GM10248 (cell line): ENCODE data around the gene PDE6A.
"Not testable (repeated sequence)": the region's sequence is repeated elsewhere in the genome, so short reads cannot be mapped to it uniquely, and the experiment has no call there.

Source experiments
- CTCF ChIA-PET: fragments of 300-600 bp; sonication (Branson Sonifier 250); formaldehyde crosslinking; extraction: SDS; loops from one replicate; lab custom pipeline; 2021; ENCODE audit warnings: antibody characterized with exemption; lab: Yijun Ruan, JAX
- POLR2A ChIA-PET: fragments of 350-650 bp; sonication (Branson Sonifier 250); formaldehyde crosslinking; extraction: SDS; loops from one replicate; lab custom pipeline; 2020; ENCODE audit warnings: antibody characterized with exemption; lab: Yijun Ruan, JAX
- DNase-seq: peaks from one replicate; pipeline ENCODE4 v3.0.0; 2012; ENCODE audit errors: extremely low spot score
- TF ChIP-seq, protein P1 (sequence below): IDR thresholded peaks from 2 replicates; pipeline ENCODE4 v1.5.1; 2012; ENCODE audit warnings: mild to moderate bottlenecking, low read depth; ENCODE audit errors: extremely low read depth, missing control alignments, control extremely low read depth

PDE6A gene

GRCh38 chr5:149956685-149957084 lies 12.1 kb upstream of the PDE6A start:
- TF ChIP-seq, protein P1, sequence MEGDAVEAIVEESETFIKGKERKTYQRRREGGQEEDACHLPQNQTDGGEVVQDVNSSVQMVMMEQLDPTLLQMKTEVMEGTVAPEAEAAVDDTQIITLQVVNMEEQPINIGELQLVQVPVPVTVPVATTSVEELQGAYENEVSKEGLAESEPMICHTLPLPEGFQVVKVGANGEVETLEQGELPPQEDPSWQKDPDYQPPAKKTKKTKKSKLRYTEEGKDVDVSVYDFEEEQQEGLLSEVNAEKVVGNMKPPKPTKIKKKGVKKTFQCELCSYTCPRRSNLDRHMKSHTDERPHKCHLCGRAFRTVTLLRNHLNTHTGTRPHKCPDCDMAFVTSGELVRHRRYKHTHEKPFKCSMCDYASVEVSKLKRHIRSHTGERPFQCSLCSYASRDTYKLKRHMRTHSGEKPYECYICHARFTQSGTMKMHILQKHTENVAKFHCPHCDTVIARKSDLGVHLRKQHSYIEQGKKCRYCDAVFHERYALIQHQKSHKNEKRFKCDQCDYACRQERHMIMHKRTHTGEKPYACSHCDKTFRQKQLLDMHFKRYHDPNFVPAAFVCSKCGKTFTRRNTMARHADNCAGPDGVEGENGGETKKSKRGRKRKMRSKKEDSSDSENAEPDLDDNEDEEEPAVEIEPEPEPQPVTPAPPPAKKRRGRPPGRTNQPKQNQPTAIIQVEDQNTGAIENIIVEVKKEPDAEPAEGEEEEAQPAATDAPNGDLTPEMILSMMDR: no peak
- ChIA-PET CTCF (interaction anchor here (1.8 to 7.7 kb wide), 3 partner anchors 13 to 35 kb away, joined by 4 to 46 read pairs (median 33); no protein-coding TSS in a partner anchor), POLR2A (no interaction called here)
- DNase-seq: no peak

- ChIA-PET CTCF (no interaction called here), POLR2A (no interaction called here)
- TF ChIP-seq, protein P1: no peak
- DNase-seq: no peak
Measured at GRCh38 chr5:149954798-149955197, 10.2 kb upstream of the PDE6A start.

- ChIA-PET POLR2A (interaction anchor here (0.7 kb wide), 1 partner anchor 612 kb away, joined by 3 read pairs; no protein-coding TSS in a partner anchor), CTCF (no interaction called here)
- no peak for DNase-seq
- TF ChIP-seq, protein P1: no peak
Measured at GRCh38 chr5:149953436-149954121, 9.0 kb upstream of the PDE6A start.

GRCh38 chr5:149951138-149951749 lies 6.7 kb upstream of the PDE6A start:
- DNase-seq: no peak
- TF ChIP-seq, protein P1: no peak
- CTCF ChIA-PET: interaction anchor here (1.5 to 1.8 kb wide), 2 partner anchors 8 to 21 kb away, joined by 5 to 10 read pairs; no protein-coding TSS in a partner anchor
- POLR2A ChIA-PET: no interaction called here

DNA sequence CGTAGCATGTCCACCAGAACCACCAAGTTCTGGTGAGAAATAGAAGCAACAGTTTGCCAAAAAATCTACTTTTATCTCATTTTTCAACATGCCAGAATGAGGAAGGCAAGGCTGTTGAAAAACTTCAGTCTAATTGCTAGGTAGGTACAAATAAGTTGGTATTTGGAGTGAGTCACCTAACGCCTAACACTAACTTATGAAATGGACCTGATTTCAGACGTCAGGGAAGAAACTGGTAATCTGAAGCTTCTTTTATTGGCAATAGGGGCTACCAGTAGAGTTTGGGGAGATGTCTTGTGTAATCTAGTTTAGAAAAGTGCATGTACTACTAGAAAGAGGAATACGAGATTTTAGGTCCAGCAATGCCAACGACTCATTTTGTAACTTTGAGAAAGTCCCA lies 4.4 kb upstream of the PDE6A start:
- POLR2A ChIA-PET: no interaction called here
- TF ChIP-seq, protein P1: no peak
- CTCF ChIA-PET: interaction anchor here (0.9 to 2.0 kb wide), 4 partner anchors 10 to 96 kb away, joined by 3 to 5 read pairs (median 4); no protein-coding TSS in a partner anchor
- no peak for DNase-seq

GRCh38 chr5:149946118-149946517 lies 1.5 kb upstream of the PDE6A start:
- TF ChIP-seq, protein P1: no peak
- no peak for DNase-seq
- POLR2A ChIA-PET: no interaction called here
- CTCF ChIA-PET: interaction anchor here (1.7 kb wide), 2 partner anchors 10 to 13 kb away, joined by 7 to 14 read pairs; no protein-coding TSS in a partner anchor

- DNase-seq, CTCF ChIA-PET, POLR2A ChIA-PET: not testable (repeated sequence)
Measured at GRCh38 chr5:149943177-149943949, 1.2 kb downstream of the PDE6A start.

DNA sequence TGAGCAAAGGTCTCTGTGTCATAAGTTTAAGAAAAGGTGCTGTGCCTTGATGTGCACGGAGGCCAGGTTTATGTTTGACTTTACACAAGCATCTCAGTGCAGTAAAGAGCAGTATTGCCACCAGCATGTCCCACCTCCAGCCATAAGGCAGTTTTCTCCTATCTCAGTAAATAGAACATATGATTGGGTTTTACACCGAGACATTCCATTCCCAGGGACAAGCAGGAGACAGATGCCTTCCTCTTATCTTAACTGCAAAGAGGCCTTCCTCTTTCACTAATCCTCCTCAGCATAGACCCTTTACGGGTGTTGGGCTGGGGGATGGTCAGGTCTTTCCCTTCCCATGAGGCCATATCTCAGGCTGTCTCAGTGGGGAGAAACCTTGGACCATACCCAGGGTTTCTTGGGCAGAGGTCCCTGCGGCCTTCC lies 1.8 kb downstream of the PDE6A start:
- DNase-seq, CTCF ChIA-PET: not testable (repeated sequence)

More for the DNA sequence above, 1.8 kb downstream of the PDE6A start:
- POLR2A ChIA-PET: not testable (repeated sequence)
